HG02571 (cell line): Measurements from ENCODE around the gene GLT6D1.

ENCODE experiments used
- ATAC-seq: cut with Tn5 transposase; IDR thresholded peaks from one replicate; pipeline ENCODE4 v1.9.1; 2021; ENCODE audit warnings: mild to moderate bottlenecking, moderate library complexity; ENCODE audit not compliant: unreplicated experiment

GLT6D1 gene

DNA sequence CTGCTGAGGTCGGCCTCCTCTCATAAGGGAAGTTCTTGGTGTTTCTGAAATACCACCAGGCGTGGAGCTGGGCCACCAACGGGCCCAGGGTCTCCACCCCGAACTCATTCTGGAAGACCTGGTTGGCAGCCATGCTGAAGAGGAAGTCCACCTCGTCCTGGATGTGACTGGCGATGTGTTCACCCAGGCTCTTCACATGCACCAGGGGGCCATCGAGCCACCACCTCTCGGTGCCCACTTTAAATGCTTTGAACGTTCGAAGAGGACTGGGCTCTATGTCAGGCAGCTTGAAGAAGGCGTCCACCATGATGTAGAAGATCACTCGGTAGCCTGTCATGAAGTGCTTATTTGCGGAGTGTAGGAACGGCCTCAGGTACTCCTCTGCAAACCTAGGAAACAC lies 15.1 kb downstream of the GLT6D1 start:
- no peak for ATAC-seq

DNA sequence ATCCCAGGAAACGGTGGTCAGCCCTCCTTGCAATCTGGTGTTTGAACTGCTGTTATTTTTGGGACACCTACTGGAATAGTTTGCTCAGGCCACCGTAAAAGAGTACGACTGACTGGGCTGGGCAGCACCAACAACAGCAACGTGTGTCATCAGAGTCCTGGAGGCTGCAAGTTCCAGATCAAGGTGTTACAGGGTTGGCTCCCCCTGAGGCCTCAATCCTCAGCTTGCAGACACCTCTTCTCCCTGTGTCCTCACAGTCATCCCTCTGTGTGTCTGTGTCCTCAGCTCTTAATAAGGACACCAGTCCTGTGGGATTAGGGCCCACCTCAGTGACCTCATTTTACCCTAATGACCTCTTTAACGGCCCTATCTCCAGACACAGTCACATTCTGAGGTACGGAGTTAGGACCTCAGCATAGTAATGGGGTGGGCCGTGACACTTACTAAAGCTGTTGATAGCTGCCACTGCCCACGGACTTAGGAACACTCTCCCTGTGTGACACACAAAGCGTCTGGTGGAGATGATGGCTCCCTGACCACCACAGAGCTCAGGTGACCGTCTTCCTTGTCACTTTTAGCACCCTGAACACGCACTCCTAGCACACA lies 16.8 kb downstream of the GLT6D1 start:
- ATAC-seq: no peak

DNA sequence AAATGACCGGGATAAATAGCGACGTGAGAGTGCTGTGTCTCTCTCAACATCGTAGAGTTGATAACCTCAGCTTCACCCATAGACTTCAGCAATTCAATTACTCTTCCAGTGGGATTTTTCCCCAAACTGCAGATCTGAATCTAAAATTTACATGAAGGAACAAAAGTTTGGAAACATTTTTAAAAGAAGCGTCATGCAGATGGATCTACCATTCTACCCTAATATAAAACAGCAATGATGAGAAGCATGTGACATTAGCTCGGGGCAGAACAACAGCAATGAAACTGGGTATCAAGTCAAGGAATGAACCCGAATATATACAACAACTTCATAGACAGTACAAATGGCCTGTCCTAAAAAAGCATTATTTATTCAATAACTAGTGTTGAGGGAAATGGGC lies 18.8 kb downstream of the GLT6D1 start:
- no peak for ATAC-seq

DNA sequence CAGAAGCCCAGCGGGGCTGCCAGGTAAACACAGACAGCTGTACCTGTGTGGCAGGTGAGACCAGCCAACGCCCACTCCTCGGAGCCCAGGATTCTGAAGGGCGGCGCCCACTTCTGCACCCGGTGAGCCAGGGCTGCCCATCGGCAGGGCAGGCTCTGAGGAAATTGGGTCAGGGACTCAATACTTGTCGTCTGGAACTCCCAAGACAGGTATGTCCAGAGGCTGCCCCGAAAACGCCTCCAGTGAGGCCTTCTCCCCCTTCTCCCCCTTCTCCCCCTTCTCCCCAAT lies 19.8 kb downstream of the GLT6D1 start:
- ATAC-seq: no peak

DNA sequence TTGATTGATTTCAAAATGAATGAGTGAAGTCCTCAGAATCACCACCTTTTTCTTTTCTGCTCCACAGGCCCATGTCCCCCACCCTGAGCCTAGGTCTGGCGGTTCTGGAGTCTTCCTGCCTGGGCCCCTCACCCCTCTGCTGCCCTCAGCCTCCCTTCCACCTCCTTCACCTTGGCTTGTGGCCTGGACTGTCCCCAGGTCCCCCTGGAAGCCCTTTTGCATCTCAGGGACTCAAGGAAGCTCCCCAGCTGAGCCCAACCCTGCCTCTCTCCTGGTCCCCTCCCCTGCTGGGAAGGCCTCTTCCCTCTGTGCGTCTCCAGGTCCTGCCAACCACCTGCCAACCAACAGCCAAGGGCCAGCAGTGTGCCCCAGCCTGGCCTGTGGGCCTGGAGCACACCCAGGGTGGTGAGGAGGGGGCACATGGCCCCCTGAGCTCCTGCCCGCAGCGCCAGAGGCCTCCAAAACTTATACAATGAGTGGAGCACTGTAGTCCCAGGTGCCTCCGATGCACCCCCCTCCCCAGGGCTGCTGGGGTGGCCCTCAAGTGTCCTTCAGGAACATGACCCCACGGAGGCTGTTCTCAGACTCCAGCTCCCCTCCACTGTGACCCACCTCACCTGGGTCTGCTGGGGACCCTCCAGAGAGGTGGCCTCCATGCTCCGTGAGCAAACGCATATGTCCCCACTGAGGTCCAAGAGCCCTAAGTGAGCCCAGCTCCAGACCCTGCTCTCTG lies 20.3 kb downstream of the GLT6D1 start:
- no peak for ATAC-seq

DNA sequence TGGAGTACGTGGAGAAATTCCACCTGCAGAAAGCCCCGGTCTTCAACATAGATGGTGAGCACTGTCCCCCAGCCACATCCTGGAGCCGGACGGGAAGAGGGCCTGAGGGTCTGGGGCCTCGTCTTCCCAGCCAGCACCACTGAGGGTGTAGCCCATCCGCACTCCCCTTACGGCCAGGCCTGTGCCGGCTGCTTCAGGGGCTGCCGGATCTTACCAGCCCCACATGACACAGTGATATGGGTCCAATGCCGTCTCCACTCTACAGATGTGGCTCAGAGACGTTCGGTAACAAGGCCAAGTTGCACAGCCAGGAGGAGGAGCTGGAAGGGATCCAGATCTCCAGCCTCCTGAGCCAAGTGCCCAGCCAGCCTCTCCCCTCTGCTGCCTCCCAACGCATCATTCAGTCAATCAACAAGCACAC lies 21.3 kb downstream of the GLT6D1 start:
- no peak for ATAC-seq

DNA sequence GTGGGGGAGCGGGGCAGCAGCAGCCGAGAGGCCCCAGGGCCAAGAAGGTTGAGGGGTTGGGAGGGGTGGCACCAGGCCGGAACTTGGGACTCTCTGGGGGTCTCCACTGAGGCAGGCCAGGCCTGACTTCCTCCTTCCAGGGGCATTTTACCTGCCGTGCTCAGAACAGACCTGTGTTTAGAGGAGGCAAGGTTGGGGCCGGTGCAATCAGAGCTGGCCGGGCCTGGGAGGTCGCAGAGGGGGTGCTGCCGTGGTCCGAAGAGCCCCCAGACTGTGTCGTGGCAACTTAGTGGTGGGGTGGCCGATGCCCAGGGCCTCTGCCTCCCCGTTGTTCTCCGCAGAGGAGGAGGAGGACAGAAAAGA lies 21.8 kb downstream of the GLT6D1 start:
- ATAC-seq: no peak

DNA sequence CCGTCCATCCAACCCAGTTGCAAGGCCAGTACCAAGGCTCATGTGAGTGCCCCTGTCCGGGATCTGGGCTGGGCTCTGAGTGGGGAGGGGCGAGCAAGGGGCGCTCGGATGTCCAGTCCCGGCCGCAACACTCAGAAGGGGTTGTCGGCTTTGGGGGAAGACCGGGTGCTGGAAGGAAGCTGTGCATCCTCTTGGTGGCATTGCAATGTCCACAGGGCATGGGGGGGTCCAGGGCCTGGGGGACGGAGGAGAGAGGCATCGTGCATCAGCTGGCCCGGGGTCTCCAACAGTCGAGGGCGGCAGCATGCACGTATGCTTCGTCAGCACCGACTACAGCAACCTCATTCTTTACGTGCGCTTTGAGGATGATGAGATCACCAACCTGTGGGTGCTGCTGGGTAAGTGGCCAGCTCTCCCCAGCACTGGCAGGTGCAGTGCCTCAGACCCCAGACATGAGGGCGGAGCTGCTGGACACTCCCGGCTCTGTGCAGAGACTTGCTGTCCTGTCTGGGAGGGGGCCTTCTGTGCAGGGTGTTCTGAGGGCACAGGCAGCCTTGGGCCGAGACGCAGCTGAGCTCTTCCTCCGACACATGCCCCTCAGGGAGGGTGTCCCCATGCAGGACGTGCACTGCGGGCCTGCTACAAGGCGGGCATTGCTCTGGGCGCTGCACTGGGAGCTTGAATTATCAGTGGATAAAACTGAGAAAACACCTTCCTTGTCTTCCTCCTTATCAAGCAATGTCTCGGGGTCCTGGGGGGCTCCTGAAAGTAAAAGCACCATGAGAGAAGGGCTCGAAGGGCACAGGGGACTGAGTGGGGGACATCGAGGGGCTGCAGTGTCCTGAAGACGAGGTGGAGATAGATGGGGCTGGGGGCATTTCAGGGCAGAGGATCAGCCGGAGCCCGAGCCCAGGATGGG lies 22.5 kb downstream of the GLT6D1 start:
- ATAC-seq: no peak

DNA sequence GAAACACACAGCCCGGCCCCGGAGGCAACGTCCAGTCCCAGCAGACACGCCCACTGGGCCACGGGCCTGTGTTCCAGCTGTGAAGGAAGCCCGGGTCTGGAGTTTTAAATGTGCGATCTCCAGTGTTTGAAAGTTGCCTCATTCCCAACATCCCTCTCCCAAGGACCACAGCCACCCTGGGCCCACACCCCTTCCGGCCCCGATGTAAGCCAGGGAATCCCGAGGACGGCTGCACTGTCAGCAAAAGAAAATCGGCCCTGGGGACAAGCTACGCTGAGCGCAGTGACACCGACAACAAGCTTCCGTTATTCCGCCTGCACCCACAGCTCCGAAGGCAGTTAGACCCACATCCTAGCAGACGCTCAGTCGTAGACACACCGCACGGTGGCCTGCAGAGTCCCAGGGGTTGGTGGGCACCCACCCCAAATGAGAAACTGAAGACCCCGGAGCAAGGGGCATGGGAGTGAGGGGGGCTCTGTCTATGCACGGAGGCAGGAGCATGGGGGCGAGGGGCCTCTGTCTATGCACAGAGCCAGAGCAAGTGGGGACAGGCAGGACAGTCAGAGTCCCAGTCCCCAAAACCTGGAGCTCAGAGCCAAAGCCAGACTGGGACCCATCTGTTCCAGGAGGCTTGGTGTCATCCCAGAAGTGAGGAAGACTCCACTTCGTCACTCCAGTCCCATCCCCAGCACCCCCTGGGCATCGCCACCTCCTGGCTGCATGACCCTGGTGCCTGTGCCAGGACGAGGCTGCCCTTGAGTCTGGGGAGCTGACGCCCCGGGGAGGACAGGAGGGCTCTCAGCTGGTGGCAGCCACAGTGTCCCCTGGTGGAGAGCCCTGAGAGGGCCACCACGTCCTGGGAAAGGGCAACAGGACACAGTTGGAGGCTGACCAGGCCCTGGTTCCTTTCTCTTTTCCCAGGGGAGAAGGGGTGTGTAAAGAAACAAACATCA lies 23.4 kb downstream of the GLT6D1 start:
- no peak for ATAC-seq

DNA sequence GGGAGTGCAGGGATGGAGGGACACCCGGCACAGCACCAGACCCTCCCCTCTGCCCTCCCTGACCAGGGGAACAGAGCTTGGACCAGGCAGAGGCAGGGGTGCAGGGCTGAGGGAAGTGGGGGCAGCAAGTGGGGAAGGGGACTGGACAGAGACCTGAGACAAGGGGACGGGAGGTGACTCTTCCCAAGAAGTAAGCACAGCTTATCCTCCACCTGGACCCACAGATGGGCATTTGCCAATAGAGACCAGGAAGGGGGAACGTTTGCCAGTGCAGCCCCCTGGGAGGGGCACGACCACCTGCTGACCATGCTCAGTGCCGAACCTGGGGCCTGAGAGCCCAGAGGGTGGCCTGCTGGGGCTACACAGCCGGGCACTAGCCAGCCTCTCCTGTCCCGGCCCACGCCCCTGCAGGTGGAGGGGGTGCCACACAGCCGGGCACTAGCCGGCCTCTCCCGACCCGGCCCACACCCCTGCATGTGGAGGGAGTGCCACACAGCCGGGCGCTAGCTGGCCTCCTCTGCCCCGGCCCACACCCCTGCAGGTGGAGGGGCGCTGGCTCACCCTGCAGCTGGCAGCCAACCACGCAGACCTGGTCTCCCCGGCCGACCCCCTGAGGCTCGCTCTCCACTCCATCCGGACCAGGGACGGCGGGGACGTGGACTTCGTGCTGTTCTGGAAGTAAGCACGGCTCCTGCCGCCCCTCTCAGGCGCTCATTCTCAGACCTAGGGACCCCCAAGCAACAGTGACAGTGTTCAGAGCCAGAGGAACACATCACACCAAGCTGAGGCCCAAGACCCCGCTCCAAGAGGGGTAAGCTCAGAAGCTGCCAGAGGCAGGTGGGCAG lies 24.3 kb downstream of the GLT6D1 start:
- ATAC-seq: no peak

DNA sequence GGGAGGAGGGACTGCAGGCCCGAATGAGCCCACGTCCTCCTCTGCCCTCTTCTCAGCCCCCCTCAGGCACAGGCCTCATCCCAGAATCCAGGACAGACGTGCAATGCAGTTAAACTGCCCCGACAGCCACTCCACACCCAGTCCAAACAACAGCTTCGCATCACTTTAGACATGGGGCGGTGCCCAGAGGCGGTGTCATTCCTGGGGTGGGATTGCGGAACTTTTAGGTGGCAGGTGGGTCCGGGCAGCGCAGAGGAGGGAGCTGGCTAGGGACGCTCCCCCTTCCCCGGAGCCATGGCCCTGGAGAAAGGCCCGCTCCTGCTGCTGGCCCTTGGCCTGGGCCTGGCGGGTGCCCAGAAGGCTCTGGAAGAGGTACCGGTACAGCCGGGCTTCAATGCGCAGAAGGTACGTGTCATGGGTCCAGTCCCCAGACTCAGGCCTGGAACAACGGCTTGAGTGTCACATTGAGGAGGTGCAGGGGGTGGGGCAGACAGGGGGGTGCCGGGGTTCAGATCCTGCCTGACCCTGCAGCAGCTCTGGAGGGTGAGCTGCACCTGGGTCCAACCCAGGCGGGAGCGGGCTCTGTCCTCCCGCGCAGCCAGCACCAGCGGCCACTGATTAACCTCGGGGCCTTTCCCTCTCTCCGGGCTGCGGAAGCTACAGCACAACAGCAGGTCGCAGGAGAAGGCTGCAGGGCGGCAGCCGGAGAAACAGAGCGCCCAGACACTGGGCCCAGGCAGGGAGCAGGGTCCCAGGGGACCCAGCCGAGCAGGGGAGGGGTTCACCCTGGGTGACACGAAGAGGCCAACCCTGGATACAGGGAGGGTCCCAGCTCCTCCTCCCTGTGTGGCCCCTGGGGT lies 25.2 kb downstream of the GLT6D1 start:
- no peak for ATAC-seq

DNA sequence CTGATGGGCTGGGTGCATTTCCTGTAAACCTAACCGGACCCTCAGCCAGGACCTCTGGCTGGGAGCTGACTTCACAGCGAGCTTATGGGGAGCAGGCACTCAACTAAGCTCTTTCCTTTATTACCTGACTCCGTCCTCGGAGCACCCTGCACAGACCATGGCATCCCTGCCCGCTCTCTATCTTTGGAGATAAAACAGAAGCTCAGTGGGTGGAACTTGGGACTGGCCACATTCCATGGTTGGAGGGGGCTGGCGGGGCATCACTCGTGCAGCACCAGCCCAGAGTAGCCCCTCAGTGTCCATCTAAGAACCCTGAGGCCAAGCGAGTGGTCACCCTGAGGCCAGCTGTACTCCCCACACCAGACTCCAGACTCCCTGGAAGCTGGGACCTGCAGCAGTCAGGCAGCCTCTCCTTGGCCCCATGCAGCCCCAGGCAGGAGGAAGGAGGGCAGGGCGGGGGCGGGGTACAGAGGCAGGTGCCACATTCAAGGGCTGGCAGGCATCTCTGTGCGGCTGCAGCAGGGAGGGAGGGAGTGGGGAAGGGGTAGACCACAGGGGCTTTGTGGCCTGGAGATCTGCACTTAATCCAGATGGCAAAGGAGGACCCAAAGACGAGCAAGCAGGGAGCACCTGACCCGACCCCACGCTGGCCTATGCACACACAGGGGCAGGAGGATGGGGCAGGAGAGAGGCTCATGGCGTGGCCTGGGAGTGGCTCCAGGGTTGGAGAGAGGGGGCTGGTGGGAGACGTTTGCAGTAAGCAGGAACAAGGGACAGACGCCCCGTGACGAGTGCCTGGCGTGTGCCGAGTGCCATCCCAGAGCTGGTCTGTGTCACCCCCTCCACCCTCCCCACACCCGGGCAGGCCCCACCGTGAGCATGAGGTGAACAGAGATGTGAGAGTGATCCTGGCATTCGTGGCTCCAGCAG lies 26.1 kb downstream of the GLT6D1 start:
- no peak for ATAC-seq

DNA sequence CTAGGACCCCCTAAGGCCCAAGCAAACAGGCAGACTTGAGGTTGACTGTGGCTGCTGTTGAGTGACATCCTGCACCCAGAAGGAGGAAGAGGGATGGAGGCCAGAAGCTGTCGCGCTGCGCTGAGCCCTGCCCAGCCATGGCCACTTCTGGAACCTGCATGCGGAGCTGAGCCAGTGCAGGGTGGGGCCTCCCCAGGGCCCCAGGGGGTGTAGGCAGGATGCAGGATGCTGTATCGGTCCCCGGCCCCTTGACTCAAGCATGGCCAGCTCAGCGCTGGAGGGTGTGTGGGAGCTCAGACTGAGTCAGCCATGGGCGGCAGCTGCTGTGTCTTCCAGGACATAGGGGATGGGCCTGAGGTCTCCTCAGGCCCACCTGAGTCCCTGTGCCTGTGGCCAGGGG lies 26.9 kb downstream of the GLT6D1 start:
- no peak for ATAC-seq

DNA sequence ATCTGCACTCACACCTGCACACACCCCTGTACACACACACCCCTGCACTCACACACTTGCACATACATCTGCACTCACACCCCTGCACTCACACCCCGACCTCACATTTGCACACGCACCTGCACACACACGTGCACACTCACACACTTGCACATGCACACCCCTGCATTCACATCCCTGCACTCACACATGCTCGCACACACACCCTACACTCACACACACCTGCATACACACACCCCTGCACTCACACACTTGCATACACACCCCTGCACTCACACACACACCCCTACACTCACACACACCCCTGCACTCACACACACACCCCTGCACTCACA lies 27.5 kb downstream of the GLT6D1 start:
- no peak for ATAC-seq

DNA sequence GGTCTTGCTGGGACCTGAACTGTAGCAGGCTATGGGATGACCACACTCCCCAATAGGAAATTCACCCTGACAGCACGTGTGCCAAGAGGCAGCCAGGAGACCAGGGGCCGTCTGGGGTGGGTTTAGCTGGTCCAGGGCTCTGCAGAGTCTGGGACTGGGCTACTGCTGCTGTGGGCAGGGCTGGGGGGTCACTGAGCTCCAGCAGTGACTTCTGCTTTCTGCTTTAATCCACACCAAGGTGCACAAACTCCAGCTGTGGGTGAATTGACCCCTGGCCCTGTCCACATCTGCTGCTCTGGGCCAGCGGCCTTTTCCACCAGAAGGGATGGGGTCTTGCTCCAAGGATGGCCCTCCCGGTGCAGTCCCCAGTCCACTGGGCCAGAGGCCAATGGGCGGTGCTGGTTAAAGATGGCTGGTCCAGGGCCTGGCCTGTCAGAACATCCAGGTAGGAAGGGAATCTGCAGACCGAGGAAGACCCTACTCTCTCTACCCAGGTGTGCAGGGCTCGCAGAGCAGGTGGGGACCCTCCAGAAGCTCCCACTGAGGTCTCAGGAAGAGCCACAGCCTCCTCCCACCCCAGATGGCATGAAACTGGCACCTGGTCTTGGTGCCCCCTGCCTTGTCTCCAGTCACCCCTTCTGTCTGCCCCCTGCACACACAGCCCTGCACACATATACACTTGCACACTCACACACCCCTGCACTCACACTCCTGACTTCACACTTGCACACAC lies 28.0 kb downstream of the GLT6D1 start:
- no peak for ATAC-seq

DNA sequence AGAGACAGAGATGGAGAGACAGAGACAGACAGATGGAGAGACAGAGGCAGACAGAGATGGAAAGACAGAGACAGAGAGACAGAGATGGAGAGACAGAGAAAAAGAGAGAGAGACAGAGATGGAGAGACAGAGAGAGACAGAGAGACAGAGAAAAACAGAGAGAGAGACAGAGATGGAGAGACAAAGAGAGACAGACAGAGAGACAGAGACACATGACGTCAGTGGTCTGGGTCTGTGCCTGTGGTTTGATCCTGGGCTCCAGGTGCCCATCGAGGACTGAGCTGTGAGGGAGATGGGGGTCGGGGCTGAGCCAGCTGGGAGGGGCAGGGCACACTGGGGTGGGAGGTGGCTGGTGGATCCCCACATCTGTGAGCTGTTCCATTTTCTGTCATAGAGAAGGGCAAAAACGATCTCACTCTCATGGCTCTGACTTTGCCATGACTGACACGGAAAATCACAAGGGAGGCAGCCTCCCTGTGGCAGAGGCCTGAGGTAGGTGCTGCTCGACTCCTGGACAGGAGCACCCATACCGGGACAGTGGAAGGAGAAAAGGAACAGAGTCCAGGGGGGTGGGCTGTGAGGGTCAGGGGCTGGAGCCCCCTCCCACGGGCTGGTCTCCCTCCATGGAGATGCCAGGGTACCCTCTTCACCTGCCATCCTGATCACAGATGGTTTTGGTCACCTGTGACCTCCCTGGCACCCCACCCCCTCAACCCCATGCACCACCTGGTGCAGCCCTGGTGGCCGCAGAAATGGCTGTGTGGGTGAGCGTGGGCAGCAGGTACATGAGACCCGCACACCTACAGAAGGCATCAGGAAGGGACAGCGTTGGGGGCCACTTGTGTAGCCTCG lies 28.8 kb downstream of the GLT6D1 start:
- ATAC-seq: no peak
